22Rv1 (cell line): ENCODE measurements around the gene THADA.

Source experiments
- CTCF ChIP-seq: fragments of 450-650 bp; IDR thresholded peaks from 2 replicates; pipeline ENCODE4 v1.5.1; 2017; ENCODE audit warnings: mild to moderate bottlenecking
- ZFX ChIP-seq: fragments of 450-650 bp; IDR thresholded peaks from 2 replicates; pipeline ENCODE4 v1.6.1; 2017; ENCODE audit warnings: antibody characterized with exemption, borderline replicate concordance

- no peak for TF ChIP-seq CTCF
- TF ChIP-seq ZFX: no peak
Measured at GRCh38 chr2:43315482-43315881, 280.4 kb downstream of the THADA start.
